Endothelial cell of umbilical vein (primary cell): ENCODE data around the gene WBP2. TPM values are rescaled to one million over a fixed set of nuclear protein-coding genes. Genes with fewer than 3 reads are reported as not detected.

Experiments
- BruUV-seq: library from RNA; stranded (reverse); fragments of 400-500 nt; replicated peaks from 2 replicates; lab custom pipeline; 2021; lab: Mats Ljungman, UMichigan
- CTCF ChIA-PET: fragments of 300-600, 350-600 bp; sonication (Branson Sonifier 250); formaldehyde crosslinking; loops from one replicate; lab custom pipeline; 2021; ENCODE audit warnings: antibody characterized with exemption, inconsistent platforms; lab: Charles Lee
- POLR2A ChIA-PET: fragments of 300-600, 350-600 bp; sonication (Branson Sonifier 250); formaldehyde crosslinking; loops from one replicate; lab custom pipeline; 2021; ENCODE audit warnings: antibody characterized with exemption, inconsistent platforms; lab: Charles Lee
- DNase-seq: peaks from one replicate; pipeline ENCODE4 v3.0.0-alpha.2; 2011; ENCODE audit warnings: low read depth, low spot score
- FAIRE-seq: peaks from 2 replicates; lab custom pipeline; 2011; peaks lifted over from hg19 to GRCh38; lab: Jason Lieb, UNC
- H2AFZ ChIP-seq: 2 replicates; pipeline ENCODE4 v1.6.0; 2012; ENCODE audit warnings: low read depth, low read length, control low read depth, inconsistent platforms
- H3K27ac ChIP-seq: 2 replicates; pipeline ENCODE4 v1.5.1; 2011; ENCODE audit warnings: low read depth, mild to moderate bottlenecking, control low read depth, low read length, moderate library complexity; ENCODE audit not compliant: insufficient read depth
- H3K27me3 ChIP-seq, 2 experiments: 2 replicates each; pipeline versions ENCODE4 v1.6.0 to v1.6.1; 2011; ENCODE audit warnings: low read length in 2 of 2, mixed read lengths in 1 of 2; ENCODE audit not compliant: control insufficient read depth in 2 of 2, insufficient read depth in 2 of 2
- H3K36me3 ChIP-seq, 2 experiments: 2 replicates in 1 of 2; 3 replicates in 1 of 2; pipeline ENCODE4 v1.5.1; 2011; ENCODE audit warnings: low read length in 2 of 2, mild to moderate bottlenecking in 1 of 2, moderate library complexity in 1 of 2; ENCODE audit not compliant: control insufficient read depth in 2 of 2, insufficient read depth in 2 of 2; ENCODE audit errors: extremely low read depth in 1 of 2
- H3K4me1 ChIP-seq: 3 replicates; pipeline ENCODE4 v1.5.1; 2011; ENCODE audit warnings: mild to moderate bottlenecking, low read length; ENCODE audit not compliant: control insufficient read depth, insufficient read depth; ENCODE audit errors: extremely low read depth
- H3K4me2 ChIP-seq: 2 replicates; pipeline ENCODE4 v1.6.1; 2011; ENCODE audit warnings: low read length, control low read depth, mixed read lengths; ENCODE audit not compliant: insufficient read depth
- H3K4me3 ChIP-seq, 3 experiments: fragments of 200-600 bp in 1 of 3; sonication (generic), shearing (Covaris generic) in 1 of 3; replicated peaks in 1 of 3; 2 replicates each; pipeline ENCODE4 v1.5.1; 2011 to 2016; ENCODE audit warnings: control low read depth in 3 of 3, low read length in 3 of 3, mild to moderate bottlenecking in 2 of 3, inconsistent platforms in 1 of 3, low read depth in 1 of 3, moderate library complexity in 1 of 3; ENCODE audit not compliant: insufficient read depth in 1 of 3
- H3K79me2 ChIP-seq: 2 replicates; pipeline ENCODE4 v1.6.0; 2012; ENCODE audit warnings: low read length, inconsistent platforms; ENCODE audit not compliant: control insufficient read depth, insufficient read depth
- H3K9ac ChIP-seq: replicated peaks from 2 replicates; pipeline ENCODE3; 2011; ENCODE audit warnings: low read length, control low read depth; ENCODE audit not compliant: insufficient read depth; ENCODE audit errors: extremely low read depth
- H3K9me1 ChIP-seq: replicated peaks from 3 replicates; pipeline ENCODE4 v1.6.0; 2011; ENCODE audit warnings: mild to moderate bottlenecking, low read length; ENCODE audit not compliant: control insufficient read depth, insufficient read depth; ENCODE audit errors: extremely low read depth
- H3K9me3 ChIP-seq: replicated peaks from 2 replicates; pipeline ENCODE4 v1.5.1; 2012; ENCODE audit warnings: low read length, inconsistent platforms; ENCODE audit not compliant: control insufficient read depth, insufficient read depth
- H4K20me1 ChIP-seq: replicated peaks from 2 replicates; pipeline ENCODE3; 2011; ENCODE audit warnings: mild to moderate bottlenecking, low read length; ENCODE audit not compliant: control insufficient read depth, insufficient read depth; ENCODE audit errors: extremely low read depth
- EZH2 ChIP-seq: IDR thresholded peaks from 2 replicates; pipeline ENCODE4 v1.6.1; 2012; ENCODE audit warnings: borderline replicate concordance, low read depth, mild to moderate bottlenecking, moderate library complexity, low read length, inconsistent platforms; ENCODE audit not compliant: severe bottlenecking
- FOS ChIP-seq: IDR thresholded peaks from 2 replicates; pipeline ENCODE4 v1.6.1; 2011; ENCODE audit warnings: mild to moderate bottlenecking, low read length, moderate library complexity, borderline replicate concordance; ENCODE audit not compliant: insufficient read depth
- GATA2 ChIP-seq: IDR thresholded peaks from 2 replicates; pipeline ENCODE4 v1.7.0; 2011; ENCODE audit warnings: low read depth, mild to moderate bottlenecking, moderate library complexity, mixed read lengths, low read length; ENCODE audit not compliant: insufficient read length, insufficient read depth
- JUN ChIP-seq: IDR thresholded peaks from 2 replicates; pipeline ENCODE4 v1.6.1; 2011; ENCODE audit warnings: borderline replicate concordance, low read depth; ENCODE audit not compliant: insufficient read length, insufficient read depth
- MYC ChIP-seq: IDR thresholded peaks from one replicate; pipeline ENCODE4 v1.6.1; 2011; ENCODE audit warnings: mild to moderate bottlenecking, low read depth, low read length
- POLR2A ChIP-seq: IDR thresholded peaks from 2 replicates; pipeline ENCODE4 v1.6.1; 2012; ENCODE audit warnings: low read depth, mild to moderate bottlenecking, control low read depth, low read length
- POLR2AphosphoS5 ChIP-seq: IDR thresholded peaks from 2 replicates; pipeline ENCODE4 v1.6.1; 2012; ENCODE audit warnings: low read depth, mild to moderate bottlenecking, control low read depth, low read length, moderate library complexity; ENCODE audit not compliant: insufficient read depth
- dilution Hi-C: fragments of 300-500 bp; cut with MboI; formaldehyde crosslinking; loops from one replicate; pipeline ENCODE4 v1.15.0; 2019; ENCODE audit warnings: low sequenced_read_pairs; ENCODE audit not compliant: extremely low pct_ligation_motif_present
- intact Hi-C: fragments of 100-400 bp; cut with micrococcal nuclease; formaldehyde crosslinking; loops from one replicate; pipeline ENCODE4 v1.10.0; 2022
- polyA plus RNA-seq, 4 experiments: library from polyadenylated mRNA; depleted of rRNA in 3 of 4; stranded (reverse) in 3 of 4; unstranded in 1 of 4; fragments of >200 nt; gene quantifications; 2 replicates each; pipeline versions ENCODE4 v1.2.1 to v1.2.3, GENCODE V29; 2011 to 2012; ENCODE audit warnings: missing spikeins in 1 of 4
- total RNA-seq: library from RNA; stranded (reverse); gene quantifications from 2 replicates; pipeline ENCODE4 v1.2.3, GENCODE V29; 2021
- TF ChIP-seq, protein P1 (sequence below): IDR thresholded peaks from 2 replicates; pipeline ENCODE4 v1.6.1; 2011; ENCODE audit not compliant: insufficient read depth, insufficient read length
- TF ChIP-seq, protein P2 (sequence below), 2 donors: IDR thresholded peaks; 1 replicate in 1 of 2; 2 replicates in 1 of 2; pipeline ENCODE4 v1.5.1; 2011; ENCODE audit warnings: low read length in 2 of 2, mild to moderate bottlenecking in 2 of 2, moderate library complexity in 2 of 2, control low read depth in 1 of 2, inconsistent platforms in 1 of 2, low read depth in 1 of 2; ENCODE audit not compliant: insufficient read depth in 1 of 2; ENCODE audit errors: extremely low read depth in 1 of 2

The WBP2 gene
- total and polyA plus RNA-seq, 2 donors (not counting 3 experiments of a cell fraction or from before 2014, with no cell fraction given), result 81.5 to 126 TPM

DNA sequence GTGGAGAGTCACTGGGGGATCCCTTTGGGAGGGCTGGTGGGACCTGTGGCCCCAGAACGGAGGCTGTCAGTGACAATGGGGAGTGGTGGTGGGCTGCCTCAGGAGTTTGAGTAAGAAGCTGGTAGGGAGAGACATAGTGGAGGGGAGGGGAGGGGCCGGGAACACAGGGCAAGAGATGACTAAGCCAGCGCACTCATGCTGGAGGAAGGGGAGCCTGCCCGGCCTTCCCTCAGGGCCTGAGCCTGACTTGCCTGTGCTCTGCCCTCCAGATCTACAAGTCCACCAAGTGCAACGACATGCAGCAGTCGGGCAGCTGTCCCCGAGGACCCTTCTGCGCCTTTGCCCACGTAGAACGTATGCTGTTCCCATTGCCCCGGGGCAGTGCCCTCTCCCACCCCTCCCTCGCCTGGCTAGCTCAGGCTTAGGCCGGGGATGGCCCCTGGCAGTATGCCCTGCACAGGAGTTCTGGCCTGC is 40.2 kb downstream of the WBP2 start:
- FAIRE-seq (peak; percentile 93), DNase-seq (peak; percentile 59)
- no peaks in the 10 kb centered on the region for H3K27me3 ChIP-seq
- CTCF ChIA-PET, result interaction anchor here (0.9 to 2.2 kb wide), 16 partner anchors 9 to 465 kb away, joined by 3 to 13 read pairs (median 3); partner anchors contain the start of genes ACOX1, GALK1, TEN1 and TRIM47
- H3K4me1 ChIP-seq, result peaks cover 6% of the 10 kb centered on the region
- no peak overlapping the region for H3K4me2 ChIP-seq
- intact Hi-C loops (no loop called here), dilution Hi-C loops (no loop called here)
- no peaks in the 10 kb centered on the region for H3K79me2 ChIP-seq
- POLR2A ChIA-PET, result interaction anchor here (2.2 kb wide), 1 partner anchor 35 kb away, joined by 13 read pairs; a partner anchor contains a TSS
- H2AFZ ChIP-seq, result peak overlapping the region; percentile 5
- peaks cover 0 to 47% of the 10 kb centered on the region in 2 experiments for H3K36me3 ChIP-seq
- H3K9me3 ChIP-seq, result no peaks in the 10 kb centered on the region
- H3K27ac ChIP-seq, result peak overlapping the region; percentile 22
- no TSS peak for BruUV-seq
- H4K20me1 ChIP-seq, result no peaks in the 10 kb centered on the region
- TF ChIP-seq EZH2, result no peak
- TF ChIP-seq POLR2AphosphoS5, result no peak
- TF ChIP-seq MYC, result no peak
- TF ChIP-seq FOS, result peak; percentile 58
- H3K9ac ChIP-seq, result no peak overlapping the region
- no peaks in the 10 kb centered on the region for H3K9me1 ChIP-seq
- no peak overlapping the region for H3K4me3 ChIP-seq

DNA sequence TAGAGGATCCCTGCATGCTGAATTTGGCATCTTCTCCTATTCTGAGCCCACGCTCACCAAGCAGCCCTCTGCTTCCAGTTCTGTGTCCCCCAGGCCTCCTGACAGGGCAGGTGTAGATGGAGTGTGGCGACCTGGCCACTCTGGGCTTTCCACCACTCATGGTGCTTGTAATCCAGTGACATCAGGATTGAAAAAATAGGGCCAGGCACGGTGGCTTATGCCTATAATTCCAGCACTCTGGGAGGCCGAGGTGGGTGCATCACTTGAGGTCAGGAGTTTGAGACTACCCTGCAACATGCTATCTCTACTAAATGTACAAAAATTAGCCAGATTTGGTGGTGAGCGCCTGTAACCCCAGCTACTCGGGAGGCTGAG is 41.1 kb downstream of the WBP2 start:
- CTCF ChIA-PET, result interaction anchor here (1.1 kb wide), 1 partner anchor 466 kb away, joined by 3 read pairs; no protein-coding TSS in a partner anchor
- no peak overlapping the region for H2AFZ ChIP-seq
- dilution Hi-C loops (no loop called here), intact Hi-C loops (no loop called here)
- no peak overlapping the region for H3K4me3 ChIP-seq
- H3K79me2 ChIP-seq, result no peaks in the 10 kb centered on the region
- no peak for TF ChIP-seq JUN
- TF ChIP-seq FOS, result no peak
- no peak for TF ChIP-seq GATA2
- no peak for TF ChIP-seq POLR2AphosphoS5
- TF ChIP-seq, protein P1, sequence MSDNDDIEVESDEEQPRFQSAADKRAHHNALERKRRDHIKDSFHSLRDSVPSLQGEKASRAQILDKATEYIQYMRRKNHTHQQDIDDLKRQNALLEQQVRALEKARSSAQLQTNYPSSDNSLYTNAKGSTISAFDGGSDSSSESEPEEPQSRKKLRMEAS, result no peak
- TF ChIP-seq, protein P2, sequence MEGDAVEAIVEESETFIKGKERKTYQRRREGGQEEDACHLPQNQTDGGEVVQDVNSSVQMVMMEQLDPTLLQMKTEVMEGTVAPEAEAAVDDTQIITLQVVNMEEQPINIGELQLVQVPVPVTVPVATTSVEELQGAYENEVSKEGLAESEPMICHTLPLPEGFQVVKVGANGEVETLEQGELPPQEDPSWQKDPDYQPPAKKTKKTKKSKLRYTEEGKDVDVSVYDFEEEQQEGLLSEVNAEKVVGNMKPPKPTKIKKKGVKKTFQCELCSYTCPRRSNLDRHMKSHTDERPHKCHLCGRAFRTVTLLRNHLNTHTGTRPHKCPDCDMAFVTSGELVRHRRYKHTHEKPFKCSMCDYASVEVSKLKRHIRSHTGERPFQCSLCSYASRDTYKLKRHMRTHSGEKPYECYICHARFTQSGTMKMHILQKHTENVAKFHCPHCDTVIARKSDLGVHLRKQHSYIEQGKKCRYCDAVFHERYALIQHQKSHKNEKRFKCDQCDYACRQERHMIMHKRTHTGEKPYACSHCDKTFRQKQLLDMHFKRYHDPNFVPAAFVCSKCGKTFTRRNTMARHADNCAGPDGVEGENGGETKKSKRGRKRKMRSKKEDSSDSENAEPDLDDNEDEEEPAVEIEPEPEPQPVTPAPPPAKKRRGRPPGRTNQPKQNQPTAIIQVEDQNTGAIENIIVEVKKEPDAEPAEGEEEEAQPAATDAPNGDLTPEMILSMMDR (IDR thresholded peaks at IDR 0.05; ENCODE audit: extremely low read depth in 1 of 2, insufficient read depth in 1 of 2, low read depth in 1 of 2, low read length in 2 of 2), result no peak
- no peak for TF ChIP-seq MYC
- TF ChIP-seq POLR2A, result no peak
- TF ChIP-seq EZH2, result no peak
- no peak overlapping the region for H3K9ac ChIP-seq
- peaks cover 6% of the 10 kb centered on the region for H3K4me1 ChIP-seq
- peaks cover 0 to 47% of the 10 kb centered on the region in 2 experiments for H3K36me3 ChIP-seq
- DNase-seq (no peak), FAIRE-seq (no peak)
- H3K9me1 ChIP-seq, result no peaks in the 10 kb centered on the region
- no peak overlapping the region for H3K27ac ChIP-seq
- no peaks in the 10 kb centered on the region for H4K20me1 ChIP-seq
- no peaks in the 10 kb centered on the region for H3K27me3 ChIP-seq
- no peak overlapping the region for H3K4me2 ChIP-seq
- no peaks in the 10 kb centered on the region for H3K9me3 ChIP-seq
- BruUV-seq, result no TSS peak
- POLR2A ChIA-PET, result no interaction called here
